ENCODE measurements around the gene TFE3. TPM values are rescaled to one million over a fixed set of nuclear protein-coding genes. Genes with fewer than 3 reads are reported as not detected.
A peak's percentile ranks its signal among the peaks of the same experiment; 100 is the strongest.

Gene TFE3
- total RNA-seq, 1 experiment from 2014 or later: 64.3 TPM

- Histone ChIP-seq H3K27ac (no peak overlapping the region), H3K4me1 (replicated peaks) (no peaks in the 10 kb centered on the region), H3K36me3 (no peaks in the 10 kb centered on the region), H3K4me3 (no peak overlapping the region), H3K27me3 (replicated peaks) (no peaks in the 10 kb centered on the region), H3K9me3 (replicated peaks) (no peaks in the 10 kb centered on the region)
- DNase-seq (ENCODE audit: low read depth in 1 of 2, low spot score in 2 of 2): no peak
Measured at GRCh38 chrX:49067285-49068120, 24.3 kb upstream of the TFE3 start.

- H3K4me3 ChIP-seq: no peak overlapping the region
- no peaks in the 10 kb centered on the region for H3K4me1 ChIP-seq (replicated peaks)
- H3K9me3 ChIP-seq (replicated peaks): no peaks in the 10 kb centered on the region
- H3K36me3 ChIP-seq: no peaks in the 10 kb centered on the region
- DNase-seq (ENCODE audit: low read depth in 1 of 2, low spot score in 2 of 2): no peak
- H3K27ac ChIP-seq: no peak overlapping the region
- no peaks in the 10 kb centered on the region for H3K27me3 ChIP-seq (replicated peaks)
Measured at GRCh38 chrX:49066690-49067089, 23.5 kb upstream of the TFE3 start.

- DNase-seq (ENCODE audit: low read depth in 1 of 2, low spot score in 2 of 2): no peak
- H3K4me3 ChIP-seq: no peak overlapping the region
- H3K9me3 ChIP-seq (replicated peaks): no peaks in the 10 kb centered on the region
- no peak overlapping the region for H3K27ac ChIP-seq
- H3K36me3 ChIP-seq: no peaks in the 10 kb centered on the region
- no peaks in the 10 kb centered on the region for H3K27me3 ChIP-seq (replicated peaks)
- no peaks in the 10 kb centered on the region for H3K4me1 ChIP-seq (replicated peaks)
Measured at GRCh38 chrX:49066278-49066677, 23.1 kb upstream of the TFE3 start.

- H3K36me3 ChIP-seq: no peaks in the 10 kb centered on the region
- H3K27me3 ChIP-seq (replicated peaks): no peaks in the 10 kb centered on the region
- H3K27ac ChIP-seq: no peak overlapping the region
- H3K4me3 ChIP-seq: no peak overlapping the region
- DNase-seq (ENCODE audit: low read depth in 1 of 2, low spot score in 2 of 2): no peak
- H3K4me1 ChIP-seq (replicated peaks): no peaks in the 10 kb centered on the region
- no peaks in the 10 kb centered on the region for H3K9me3 ChIP-seq (replicated peaks)
Measured at GRCh38 chrX:49064735-49065134, 21.6 kb upstream of the TFE3 start.

GRCh38 chrX:49064303-49064702 is 21.1 kb upstream of the TFE3 start:
- Histone ChIP-seq H3K4me3 (no peak overlapping the region), H3K27ac (no peak overlapping the region), H3K36me3 (no peaks in the 10 kb centered on the region), H3K27me3 (replicated peaks) (no peaks in the 10 kb centered on the region), H3K9me3 (replicated peaks) (no peaks in the 10 kb centered on the region), H3K4me1 (replicated peaks) (no peaks in the 10 kb centered on the region)
- DNase-seq (ENCODE audit: low read depth in 1 of 2, low spot score in 2 of 2): no peak

GRCh38 chrX:49063715-49064114 is 20.6 kb upstream of the TFE3 start:
- no peak overlapping the region for H3K27ac ChIP-seq
- no peaks in the 10 kb centered on the region for H3K27me3 ChIP-seq (replicated peaks)

GRCh38 chrX:49061916-49062315 is 18.8 kb upstream of the TFE3 start:
- Histone ChIP-seq H3K9me3 (replicated peaks) (no peaks in the 10 kb centered on the region), H3K27me3 (replicated peaks) (no peaks in the 10 kb centered on the region), H3K36me3 (no peaks in the 10 kb centered on the region), H3K4me1 (replicated peaks) (no peaks in the 10 kb centered on the region), H3K27ac (no peak overlapping the region), H3K4me3 (no peak overlapping the region)
- no peak for DNase-seq (ENCODE audit: low read depth in 1 of 2, low spot score in 2 of 2)

More at GRCh38 chrX:49063715-49064114, 20.6 kb upstream of the TFE3 start:
- no peak overlapping the region for H3K4me3 ChIP-seq
- H3K4me1 ChIP-seq (replicated peaks): no peaks in the 10 kb centered on the region
- H3K36me3 ChIP-seq: no peaks in the 10 kb centered on the region
- H3K9me3 ChIP-seq (replicated peaks): no peaks in the 10 kb centered on the region
- DNase-seq (ENCODE audit: low read depth in 1 of 2, low spot score in 2 of 2): no peak

- Histone ChIP-seq H3K36me3 (no peaks in the 10 kb centered on the region), H3K4me1 (replicated peaks) (no peaks in the 10 kb centered on the region), H3K27ac (no peak overlapping the region), H3K4me3 (no peak overlapping the region), H3K27me3 (replicated peaks) (no peaks in the 10 kb centered on the region), H3K9me3 (replicated peaks) (no peaks in the 10 kb centered on the region)
- DNase-seq (ENCODE audit: low read depth in 1 of 2, low spot score in 2 of 2): no peak
Measured at GRCh38 chrX:49061490-49061889, 18.3 kb upstream of the TFE3 start.

- Histone ChIP-seq H3K36me3 (no peaks in the 10 kb centered on the region), H3K27me3 (replicated peaks) (no peaks in the 10 kb centered on the region), H3K4me3 (no peak overlapping the region), H3K27ac (no peak overlapping the region), H3K9me3 (replicated peaks) (no peaks in the 10 kb centered on the region), H3K4me1 (replicated peaks) (no peaks in the 10 kb centered on the region)
- DNase-seq (ENCODE audit: low read depth in 1 of 2, low spot score in 2 of 2): no peak
Measured at GRCh38 chrX:49060914-49061313, 17.8 kb upstream of the TFE3 start.

GRCh38 chrX:49059681-49060085 is 16.5 kb upstream of the TFE3 start:
- H3K4me1 ChIP-seq (replicated peaks): no peaks in the 10 kb centered on the region
- no peaks in the 10 kb centered on the region; the same call in 1 of the 2 replicates for H3K9me3 ChIP-seq (replicated peaks)
- no peaks in the 10 kb centered on the region for H3K36me3 ChIP-seq
- no peak overlapping the region for H3K4me3 ChIP-seq
- no peak for DNase-seq (ENCODE audit: low read depth in 1 of 2, low spot score in 2 of 2)
- no peak overlapping the region for H3K27ac ChIP-seq
- no peaks in the 10 kb centered on the region for H3K27me3 ChIP-seq (replicated peaks)

- Histone ChIP-seq H3K4me3 (no peak overlapping the region), H3K36me3 (no peaks in the 10 kb centered on the region), H3K27ac (no peak overlapping the region), H3K4me1 (replicated peaks) (no peaks in the 10 kb centered on the region), H3K27me3 (replicated peaks) (no peaks in the 10 kb centered on the region), H3K9me3 (replicated peaks) (no peaks in the 10 kb centered on the region; the same call in 1 of the 2 replicates)
- DNase-seq (ENCODE audit: low read depth in 1 of 2, low spot score in 2 of 2): no peak
Measured at GRCh38 chrX:49059201-49059600, 16.0 kb upstream of the TFE3 start.

- Histone ChIP-seq H3K9me3 (replicated peaks) (no peaks in the 10 kb centered on the region; the same call in 1 of the 2 replicates), H3K27ac (no peak within 1 kb of the TSS), H3K4me3 (no peak within 1 kb of the TSS), H3K4me1 (replicated peaks) (no peaks in the 10 kb centered on the region), H3K27me3 (replicated peaks) (no peaks in the 10 kb centered on the region), H3K36me3 (no peaks in the 10 kb centered on the region)
- DNase-seq (ENCODE audit: low read depth in 1 of 2, low spot score in 2 of 2): no peak
Measured at GRCh38 chrX:49058794-49059193, 15.6 kb upstream of the TFE3 start, which contains the start of gene CCDC120. Gene CCDC120, plus strand, starts transcription at chrX:49058999. Its CDS starts 3,043 bp downstream, at chrX:49062042.

- Histone ChIP-seq H3K27ac (no peak overlapping the region), H3K27me3 (replicated peaks) (no peaks in the 10 kb centered on the region), H3K9me3 (replicated peaks) (no peaks in the 10 kb centered on the region; the same call in 1 of the 2 replicates), H3K4me3 (peak overlapping the region; percentile 46), H3K4me1 (replicated peaks) (no peaks in the 10 kb centered on the region), H3K36me3 (no peaks in the 10 kb centered on the region)
- no peak for DNase-seq (ENCODE audit: low read depth in 1 of 2, low spot score in 2 of 2)
Measured at GRCh38 chrX:49054073-49054762, 11.1 kb upstream of the TFE3 start.
